Measurements from ENCODE around the gene DNAAF5. TPM values are rescaled to one million over a fixed set of nuclear protein-coding genes. Genes with fewer than 3 reads are reported as not detected.
"Not testable (repeated sequence)": the region's sequence is repeated elsewhere in the genome, so short reads cannot be mapped to it uniquely, and the experiment has no call there.

DNAAF5 gene
- total and polyA plus RNA-seq, 2 donors (not counting 1 experiment from before 2014, with no cell fraction given): 13.1 to 14.2 TPM

DNA sequence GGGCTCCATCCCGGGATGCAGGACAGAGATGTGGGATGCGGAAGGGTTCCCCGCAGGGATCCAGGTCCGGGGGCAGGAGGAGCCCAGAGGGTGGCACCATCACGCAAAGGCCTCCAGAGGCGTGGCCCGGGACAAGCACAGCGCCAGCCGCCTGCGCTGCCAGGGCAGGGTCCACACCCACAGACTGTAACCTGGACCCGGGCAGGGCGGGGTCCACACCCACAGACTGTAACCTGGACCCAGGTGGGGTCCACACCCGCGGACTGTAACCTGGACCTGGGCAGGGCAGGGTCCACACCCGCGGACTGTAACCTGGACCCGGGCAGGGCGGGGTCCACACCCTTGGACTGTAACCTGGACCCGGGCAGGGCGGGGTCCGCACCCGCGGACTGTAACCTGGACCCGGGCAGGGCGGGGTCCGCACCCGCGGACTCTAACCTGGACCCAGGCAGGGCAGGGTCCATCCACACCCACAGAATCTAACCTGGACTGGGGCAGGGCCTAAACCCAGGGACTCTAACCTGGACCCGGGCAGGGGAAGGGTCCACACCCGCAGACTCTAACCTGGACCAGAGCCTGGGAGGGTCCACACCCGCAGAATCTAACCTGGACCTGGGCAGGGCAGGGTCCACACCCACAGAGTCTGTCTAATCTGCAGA, 68.3 kb downstream of the DNAAF5 start:
- no peak for TF ChIP-seq EZH2 (IDR thresholded peaks at IDR 0.05; ENCODE audit: low read length, missing control alignments)
- TF ChIP-seq CTCF (conservative IDR thresholded peaks at IDR 0.05 in 1 of 2, IDR thresholded peaks at IDR 0.05 in 1 of 2; ENCODE audit: low read depth in 1 of 2, low read length in 2 of 2): no peak
- no peak overlapping the region for H3K9ac ChIP-seq (ENCODE audit: insufficient read depth, low read length)
- H3K27me3 ChIP-seq (ENCODE audit: control insufficient read depth, insufficient read depth, low read length): no peaks in the 10 kb centered on the region
- H3K4me2 ChIP-seq (ENCODE audit: extremely low read depth, insufficient read depth, low read length): no peak overlapping the region
- no peaks in the 10 kb centered on the region for H4K20me1 ChIP-seq (ENCODE audit: control insufficient read depth, extremely low read depth, insufficient read depth, low read length)
- no peak for DNase-seq (ENCODE audit: low read depth in 2 of 2)
- no peak overlapping the region for H2AFZ ChIP-seq (ENCODE audit: low read length)
- H3K4me1 ChIP-seq (ENCODE audit: control insufficient read depth, extremely low read depth, insufficient read depth, low read length): no peaks in the 10 kb centered on the region
- H3K36me3 ChIP-seq (ENCODE audit: control insufficient read depth, insufficient read depth, low read length): no peaks in the 10 kb centered on the region
- H3K27ac ChIP-seq (ENCODE audit: insufficient read depth, low read length): no peak overlapping the region
- H3K9me3 ChIP-seq (ENCODE audit: control insufficient read depth, insufficient read depth, low read depth, low read length): no peaks in the 10 kb centered on the region
- H3K4me3 ChIP-seq (replicated peaks in 1 of 4; ENCODE audit: control extremely low read depth in 1 of 4, insufficient read depth in 1 of 4, low read depth in 3 of 4, low read length in 4 of 4): no peak overlapping the region
- no peaks in the 10 kb centered on the region for H3K79me2 ChIP-seq (ENCODE audit: control insufficient read depth, insufficient read depth, low read length)

- not testable (repeated sequence) for H4K20me1 ChIP-seq (ENCODE audit: control insufficient read depth, extremely low read depth, insufficient read depth, low read length); DNase-seq (ENCODE audit: low read depth in 2 of 2); H3K79me2 ChIP-seq (ENCODE audit: control insufficient read depth, insufficient read depth, low read length); H3K36me3 ChIP-seq (ENCODE audit: control insufficient read depth, insufficient read depth, low read length); H3K4me1 ChIP-seq (ENCODE audit: control insufficient read depth, extremely low read depth, insufficient read depth, low read length); H3K4me3 ChIP-seq (replicated peaks in 1 of 4; ENCODE audit: control extremely low read depth in 1 of 4, insufficient read depth in 1 of 4, low read depth in 3 of 4, low read length in 4 of 4); H2AFZ ChIP-seq (ENCODE audit: low read length); H3K9me3 ChIP-seq (ENCODE audit: control insufficient read depth, insufficient read depth, low read depth, low read length); H3K27ac ChIP-seq (ENCODE audit: insufficient read depth, low read length); H3K27me3 ChIP-seq (ENCODE audit: control insufficient read depth, insufficient read depth, low read length); H3K9ac ChIP-seq (ENCODE audit: insufficient read depth, low read length); H3K4me2 ChIP-seq (ENCODE audit: extremely low read depth, insufficient read depth, low read length)
Observed at GRCh38 chr7:796434-797169, 70.1 kb downstream of the DNAAF5 start.

GRCh38 chr7:798921-799470, 72.5 kb downstream of the DNAAF5 start:
- Histone ChIP-seq H3K9ac (ENCODE audit: insufficient read depth, low read length) (no peak overlapping the region), H3K4me2 (ENCODE audit: extremely low read depth, insufficient read depth, low read length) (no peak overlapping the region), H3K4me1 (ENCODE audit: control insufficient read depth, extremely low read depth, insufficient read depth, low read length) (peaks cover 3% of the 10 kb centered on the region), H3K4me3 (replicated peaks in 1 of 4; ENCODE audit: control extremely low read depth in 1 of 4, insufficient read depth in 1 of 4, low read depth in 3 of 4, low read length in 4 of 4) (no peak overlapping the region), H3K9me3 (ENCODE audit: control insufficient read depth, insufficient read depth, low read depth, low read length) (no peaks in the 10 kb centered on the region), H2AFZ (ENCODE audit: low read length) (no peak overlapping the region), H4K20me1 (ENCODE audit: control insufficient read depth, extremely low read depth, insufficient read depth, low read length) (no peaks in the 10 kb centered on the region), H3K36me3 (ENCODE audit: control insufficient read depth, insufficient read depth, low read length) (no peaks in the 10 kb centered on the region), H3K27ac (ENCODE audit: insufficient read depth, low read length) (no peak overlapping the region), H3K79me2 (ENCODE audit: control insufficient read depth, insufficient read depth, low read length) (no peaks in the 10 kb centered on the region), H3K27me3 (ENCODE audit: control insufficient read depth, insufficient read depth, low read length) (no peaks in the 10 kb centered on the region)
- TF ChIP-seq CTCF (conservative IDR thresholded peaks at IDR 0.05 in 1 of 2, IDR thresholded peaks at IDR 0.05 in 1 of 2; ENCODE audit: low read depth in 1 of 2, low read length in 2 of 2): no peak
- TF ChIP-seq EZH2 (IDR thresholded peaks at IDR 0.05; ENCODE audit: low read length, missing control alignments): no peak
- DNase-seq (ENCODE audit: low read depth in 2 of 2): no peak

Data from fibroblast of lung (primary cell).